OCI-LY3 (cell line): ENCODE measurements around the gene ZNF618.

ENCODE experiments used
- H2AFZ ChIP-seq: fragments of 200-600, 300-600 bp; shearing (Covaris generic); 2 replicates; pipeline ENCODE4 v1.6.0; 2014; ENCODE audit warnings: antibody characterized with exemption, low read depth, low read length
- H3K27ac ChIP-seq: fragments of 200-600, 300-600 bp; sonication (generic); 2 replicates; pipeline ENCODE4 v1.5.1; 2014; ENCODE audit warnings: mild to moderate bottlenecking, low read length, moderate library complexity, mixed read lengths
- H3K27me3 ChIP-seq: fragments of 200-600, 300-600 bp; sonication (generic); 2 replicates; pipeline ENCODE4 v1.6.1; 2014; ENCODE audit warnings: low read depth, low read length, mixed read lengths
- H3K36me3 ChIP-seq: fragments of 200-600, 300-600 bp; sonication (generic); replicated peaks from 2 replicates; pipeline ENCODE3; 2014; ENCODE audit warnings: low read depth, low read length, mixed read lengths
- H3K4me1 ChIP-seq: fragments of 300-600, 200-600 bp; sonication (generic); 2 replicates; pipeline ENCODE4 v1.6.1; 2014; ENCODE audit warnings: low read length, mixed read lengths
- H3K4me2 ChIP-seq: fragments of 200-600, 300-600 bp; sonication (generic); 2 replicates; pipeline ENCODE4 v1.6.1; 2014; ENCODE audit warnings: low read length, mixed read lengths
- H3K4me3 ChIP-seq: fragments of 300-600, 200-600 bp; sonication (generic); 2 replicates; pipeline ENCODE4 v1.5.1; 2014; ENCODE audit warnings: antibody characterized with exemption, mild to moderate bottlenecking, low read length, moderate library complexity
- H3K79me2 ChIP-seq: fragments of 300-600, 200-600 bp; shearing (Covaris generic); 2 replicates; pipeline ENCODE4 v1.6.1; 2014; ENCODE audit warnings: mild to moderate bottlenecking, low read length, mixed read lengths
- H3K9ac ChIP-seq: fragments of 300-600, 200-600 bp; shearing (Covaris generic); 2 replicates; pipeline ENCODE4 v1.6.0; 2014; ENCODE audit warnings: mild to moderate bottlenecking, low read length, moderate library complexity
- H3K9me3 ChIP-seq: fragments of 200-600, 300-600 bp; shearing (Covaris generic); 2 replicates; pipeline ENCODE4 v1.6.1; 2014; ENCODE audit warnings: low read length, mixed read lengths; ENCODE audit not compliant: insufficient read depth
- H4K20me1 ChIP-seq: fragments of 200-600, 300-600 bp; sonication (generic); 2 replicates; pipeline ENCODE4 v1.6.1; 2016; ENCODE audit warnings: low read length, mixed read lengths; ENCODE audit not compliant: insufficient read depth
- CTCF ChIP-seq: fragments of 200-600, 300-600 bp; sonication (generic); IDR thresholded peaks from 2 replicates; pipeline ENCODE4 v1.5.1; 2014; ENCODE audit warnings: antibody characterized with exemption, low read length, low read depth
- EZH2phosphoT487 ChIP-seq: fragments of 200-600 bp; shearing (Covaris generic); IDR thresholded peaks from 2 replicates; pipeline ENCODE4 v1.6.1; 2018; ENCODE audit warnings: antibody characterized with exemption, mixed run types, low read depth

Gene ZNF618

GRCh38 chr9:114093761-114094505, 217.8 kb downstream of the ZNF618 start:
- Histone ChIP-seq H3K9me3 (no peaks in the 10 kb centered on the region), H3K27me3 (no peaks in the 10 kb centered on the region), H4K20me1 (no peaks in the 10 kb centered on the region), H3K79me2 (no peaks in the 10 kb centered on the region), H3K36me3 (no peaks in the 10 kb centered on the region), H2AFZ (no peak overlapping the region), H3K9ac (no peak overlapping the region), H3K4me2 (no peak overlapping the region), H3K27ac (no peak overlapping the region), H3K4me3 (no peak overlapping the region), H3K4me1 (peaks cover 20% of the 10 kb centered on the region)
- no peak for TF ChIP-seq EZH2phosphoT487
- TF ChIP-seq CTCF, result no peak

GRCh38 chr9:114094971-114095370, 218.9 kb downstream of the ZNF618 start:
- Histone ChIP-seq H4K20me1 (no peaks in the 10 kb centered on the region), H3K27ac (no peak overlapping the region), H3K36me3 (no peaks in the 10 kb centered on the region), H3K79me2 (no peaks in the 10 kb centered on the region), H3K4me3 (no peak overlapping the region), H3K9me3 (no peaks in the 10 kb centered on the region), H3K27me3 (no peaks in the 10 kb centered on the region), H3K4me1 (peaks cover 20% of the 10 kb centered on the region), H2AFZ (no peak overlapping the region), H3K4me2 (no peak overlapping the region), H3K9ac (no peak overlapping the region)
- TF ChIP-seq EZH2phosphoT487 (no peak), CTCF (no peak)

GRCh38 chr9:114096041-114096511, 220.0 kb downstream of the ZNF618 start:
- Histone ChIP-seq H3K9me3 (no peaks in the 10 kb centered on the region), H3K4me3 (no peak overlapping the region), H3K27me3 (no peaks in the 10 kb centered on the region), H3K4me2 (peak overlapping the region; percentile 14; the same call in 1 of the 2 replicates), H2AFZ (no peak overlapping the region; the same call in 1 of the 2 replicates), H3K4me1 (peaks cover 26% of the 10 kb centered on the region), H3K9ac (no peak overlapping the region), H3K79me2 (no peaks in the 10 kb centered on the region), H4K20me1 (no peaks in the 10 kb centered on the region), H3K36me3 (no peaks in the 10 kb centered on the region), H3K27ac (no peak overlapping the region)
- TF ChIP-seq EZH2phosphoT487 (no peak), CTCF (peak; percentile 54)

GRCh38 chr9:114096866-114097612, 220.9 kb downstream of the ZNF618 start:
- Histone ChIP-seq H3K36me3 (no peaks in the 10 kb centered on the region), H3K27me3 (no peaks in the 10 kb centered on the region), H2AFZ (no peak overlapping the region), H3K9ac (no peak overlapping the region), H3K79me2 (no peaks in the 10 kb centered on the region), H3K9me3 (no peaks in the 10 kb centered on the region), H3K27ac (no peak overlapping the region), H4K20me1 (no peaks in the 10 kb centered on the region), H3K4me1 (peaks cover 26% of the 10 kb centered on the region), H3K4me2 (no peak overlapping the region), H3K4me3 (no peak overlapping the region)
- TF ChIP-seq CTCF, result no peak
- TF ChIP-seq EZH2phosphoT487, result no peak
